HUES6 (cell line): ENCODE measurements around the gene PITX2.

ENCODE experiments used
- H3K27ac ChIP-seq: 2 replicates; pipeline ENCODE4 v1.7.0; 2013; ENCODE audit warnings: low read depth, mild to moderate bottlenecking, low read length, inconsistent platforms
- H3K27me3 ChIP-seq: 2 replicates; pipeline ENCODE4 v1.6.1; 2013; ENCODE audit warnings: low read length; ENCODE audit not compliant: control insufficient read depth, insufficient read depth
- H3K36me3 ChIP-seq: 2 replicates; pipeline ENCODE4 v1.6.1; 2013; ENCODE audit warnings: low read length; ENCODE audit not compliant: control insufficient read depth, insufficient read depth
- H3K4me1 ChIP-seq: 2 replicates; pipeline ENCODE4 v1.6.1; 2013; ENCODE audit warnings: low read length; ENCODE audit not compliant: control insufficient read depth, insufficient read depth
- H3K4me3 ChIP-seq: 2 replicates; pipeline ENCODE4 v1.5.1; 2013; ENCODE audit warnings: low read depth, low read length
- H3K9ac ChIP-seq: one replicate; pipeline ENCODE4 v1.6.1; 2013; ENCODE audit warnings: mild to moderate bottlenecking, low read length
- H3K9me3 ChIP-seq: 2 replicates; pipeline ENCODE4 v1.6.1; 2013; ENCODE audit warnings: low read depth, low read length; ENCODE audit not compliant: control insufficient read depth, insufficient read depth

PITX2 gene

GRCh38 chr4:110636171-110636679 lies 13.3 kb upstream of the PITX2 start:
- peak overlapping the region; percentile 84 for H3K4me3 ChIP-seq
- H3K27me3 ChIP-seq, result peaks cover 100% of the 10 kb centered on the region
- peak overlapping the region; percentile 63 for H3K9ac ChIP-seq
- no peak overlapping the region; the same call in 1 of the 2 replicates for H3K27ac ChIP-seq
- no peaks in the 10 kb centered on the region for H3K9me3 ChIP-seq
- H3K36me3 ChIP-seq, result no peaks in the 10 kb centered on the region
- H3K4me1 ChIP-seq, result peaks cover 53% of the 10 kb centered on the region

- Histone ChIP-seq H3K9ac (no peak overlapping the region), H3K27ac (no peak overlapping the region), H3K4me3 (peak overlapping the region; percentile 64; the same call in 1 of the 2 replicates), H3K4me1 (peaks cover 51% of the 10 kb centered on the region), H3K36me3 (no peaks in the 10 kb centered on the region), H3K27me3 (peaks cover 100% of the 10 kb centered on the region), H3K9me3 (no peaks in the 10 kb centered on the region)
Measured at GRCh38 chr4:110635163-110635865, 12.4 kb upstream of the PITX2 start.

GRCh38 chr4:110634350-110635162 lies 11.7 kb upstream of the PITX2 start:
- Histone ChIP-seq H3K27me3 (peaks cover 100% of the 10 kb centered on the region), H3K9me3 (no peaks in the 10 kb centered on the region), H3K27ac (no peak overlapping the region), H3K9ac (peak overlapping the region; percentile 39), H3K4me3 (peak overlapping the region; percentile 64), H3K4me1 (peaks cover 51% of the 10 kb centered on the region), H3K36me3 (no peaks in the 10 kb centered on the region)

- Histone ChIP-seq H3K27ac (no peak overlapping the region), H3K27me3 (peaks cover 100% of the 10 kb centered on the region), H3K9me3 (no peaks in the 10 kb centered on the region), H3K4me1 (peaks cover 47% of the 10 kb centered on the region), H3K36me3 (no peaks in the 10 kb centered on the region), H3K4me3 (peak overlapping the region; percentile 64), H3K9ac (peak overlapping the region; percentile 46)
Measured at GRCh38 chr4:110633358-110634341, 10.8 kb upstream of the PITX2 start.

GRCh38 chr4:110632506-110633357 lies 9.9 kb upstream of the PITX2 start:
- peak overlapping the region; percentile 64 for H3K4me3 ChIP-seq
- peaks cover 44% of the 10 kb centered on the region for H3K4me1 ChIP-seq
- H3K27me3 ChIP-seq, result peaks cover 100% of the 10 kb centered on the region
- no peaks in the 10 kb centered on the region for H3K36me3 ChIP-seq
- H3K9ac ChIP-seq, result peak overlapping the region; percentile 46
- H3K27ac ChIP-seq, result no peak overlapping the region
- H3K9me3 ChIP-seq, result no peaks in the 10 kb centered on the region

GRCh38 chr4:110631584-110632505 lies 9.0 kb upstream of the PITX2 start:
- Histone ChIP-seq H3K4me3 (peak overlapping the region; percentile 64), H3K36me3 (no peaks in the 10 kb centered on the region), H3K27me3 (peaks cover 100% of the 10 kb centered on the region), H3K4me1 (peaks cover 51% of the 10 kb centered on the region), H3K9ac (peak overlapping the region; percentile 46), H3K27ac (no peak overlapping the region), H3K9me3 (no peaks in the 10 kb centered on the region)

- Histone ChIP-seq H3K9ac (peak overlapping the region; percentile 10), H3K4me3 (peak overlapping the region; percentile 57), H3K27ac (no peak overlapping the region), H3K36me3 (no peaks in the 10 kb centered on the region), H3K27me3 (peaks cover 100% of the 10 kb centered on the region), H3K4me1 (peaks cover 61% of the 10 kb centered on the region), H3K9me3 (no peaks in the 10 kb centered on the region)
Measured at GRCh38 chr4:110630688-110631402, 8.0 kb upstream of the PITX2 start.

- Histone ChIP-seq H3K9ac (peak overlapping the region; percentile 60), H3K27ac (no peak overlapping the region), H3K27me3 (peaks cover 100% of the 10 kb centered on the region), H3K9me3 (no peaks in the 10 kb centered on the region), H3K4me3 (peak overlapping the region; percentile 57), H3K36me3 (no peaks in the 10 kb centered on the region), H3K4me1 (peaks cover 65% of the 10 kb centered on the region)
Measured at GRCh38 chr4:110629780-110630687, 7.2 kb upstream of the PITX2 start.
